PFSK-1 (cell line): ENCODE data around the gene IQCM.

Source experiments
- FOXP2 ChIP-seq: optimal IDR thresholded peaks from 2 replicates; pipeline ENCODE3; 2011; ENCODE audit warnings: borderline replicate concordance, control low read depth, inconsistent platforms; ENCODE audit not compliant: insufficient read depth; ENCODE audit errors: extremely low read length, extremely low read depth
- POLR2AphosphoS5 ChIP-seq: IDR thresholded peaks from 2 replicates; pipeline ENCODE4 v1.6.1; 2012; ENCODE audit warnings: low read depth, mild to moderate bottlenecking, control low read depth, low read length, moderate library complexity
- SIN3A ChIP-seq: IDR thresholded peaks from 2 replicates; pipeline ENCODE4 v1.6.1; 2012; ENCODE audit warnings: mild to moderate bottlenecking, low read length, moderate library complexity, borderline replicate concordance; ENCODE audit not compliant: insufficient read depth
- TAF1 ChIP-seq: IDR thresholded peaks from 2 replicates; pipeline ENCODE4 v1.6.1; 2012; ENCODE audit warnings: low read length, control low read depth, borderline replicate concordance; ENCODE audit not compliant: insufficient read depth
- TF ChIP-seq, protein P1 (sequence below), 2 experiments: IDR thresholded peaks; 2 replicates each; pipeline versions ENCODE4 v1.6.1 to v1.8.0; 2011 to 2012; ENCODE audit warnings: low read depth in 2 of 2, low read length in 2 of 2, control low read depth in 1 of 2, inconsistent platforms in 1 of 2, mild to moderate bottlenecking in 1 of 2, moderate library complexity in 1 of 2; ENCODE audit not compliant: insufficient read depth in 1 of 2

The IQCM gene

GRCh38 chr4:149823769-149824221 is 8.2 kb upstream of the IQCM start:
- TF ChIP-seq SIN3A (no peak), TAF1 (no peak), POLR2AphosphoS5 (no peak), FOXP2 (no peak)
- TF ChIP-seq, protein P1, sequence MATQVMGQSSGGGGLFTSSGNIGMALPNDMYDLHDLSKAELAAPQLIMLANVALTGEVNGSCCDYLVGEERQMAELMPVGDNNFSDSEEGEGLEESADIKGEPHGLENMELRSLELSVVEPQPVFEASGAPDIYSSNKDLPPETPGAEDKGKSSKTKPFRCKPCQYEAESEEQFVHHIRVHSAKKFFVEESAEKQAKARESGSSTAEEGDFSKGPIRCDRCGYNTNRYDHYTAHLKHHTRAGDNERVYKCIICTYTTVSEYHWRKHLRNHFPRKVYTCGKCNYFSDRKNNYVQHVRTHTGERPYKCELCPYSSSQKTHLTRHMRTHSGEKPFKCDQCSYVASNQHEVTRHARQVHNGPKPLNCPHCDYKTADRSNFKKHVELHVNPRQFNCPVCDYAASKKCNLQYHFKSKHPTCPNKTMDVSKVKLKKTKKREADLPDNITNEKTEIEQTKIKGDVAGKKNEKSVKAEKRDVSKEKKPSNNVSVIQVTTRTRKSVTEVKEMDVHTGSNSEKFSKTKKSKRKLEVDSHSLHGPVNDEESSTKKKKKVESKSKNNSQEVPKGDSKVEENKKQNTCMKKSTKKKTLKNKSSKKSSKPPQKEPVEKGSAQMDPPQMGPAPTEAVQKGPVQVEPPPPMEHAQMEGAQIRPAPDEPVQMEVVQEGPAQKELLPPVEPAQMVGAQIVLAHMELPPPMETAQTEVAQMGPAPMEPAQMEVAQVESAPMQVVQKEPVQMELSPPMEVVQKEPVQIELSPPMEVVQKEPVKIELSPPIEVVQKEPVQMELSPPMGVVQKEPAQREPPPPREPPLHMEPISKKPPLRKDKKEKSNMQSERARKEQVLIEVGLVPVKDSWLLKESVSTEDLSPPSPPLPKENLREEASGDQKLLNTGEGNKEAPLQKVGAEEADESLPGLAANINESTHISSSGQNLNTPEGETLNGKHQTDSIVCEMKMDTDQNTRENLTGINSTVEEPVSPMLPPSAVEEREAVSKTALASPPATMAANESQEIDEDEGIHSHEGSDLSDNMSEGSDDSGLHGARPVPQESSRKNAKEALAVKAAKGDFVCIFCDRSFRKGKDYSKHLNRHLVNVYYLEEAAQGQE (IDR thresholded peaks at IDR 0.05; ENCODE audit: insufficient read depth in 1 of 2, low read depth in 2 of 2, low read length in 2 of 2): no peak

DNA sequence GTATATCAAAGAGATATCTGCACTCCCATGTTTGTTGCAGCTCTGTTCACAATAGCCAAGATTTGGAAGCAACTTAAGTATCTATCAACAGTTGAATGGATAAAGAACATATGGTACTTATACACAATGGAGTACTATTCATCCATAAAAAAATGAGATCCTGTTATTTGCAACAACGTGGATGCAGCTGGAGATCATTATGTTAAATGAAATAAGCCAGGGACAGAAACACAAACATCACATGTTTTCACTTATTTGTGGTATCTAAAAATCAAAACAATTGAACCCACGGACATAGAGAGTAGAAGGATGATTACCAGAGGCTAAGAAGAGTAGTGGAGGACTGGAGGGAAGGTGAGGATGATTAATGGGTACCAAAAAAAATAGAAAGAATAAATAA is 14.2 kb downstream of the IQCM start:
- TF ChIP-seq POLR2AphosphoS5: no peak
- TF ChIP-seq FOXP2: no peak
- TF ChIP-seq TAF1: no peak
- TF ChIP-seq, protein P1 (IDR thresholded peaks at IDR 0.05; ENCODE audit: insufficient read depth in 1 of 2, low read depth in 2 of 2, low read length in 2 of 2): no peak
- TF ChIP-seq SIN3A: no peak

DNA sequence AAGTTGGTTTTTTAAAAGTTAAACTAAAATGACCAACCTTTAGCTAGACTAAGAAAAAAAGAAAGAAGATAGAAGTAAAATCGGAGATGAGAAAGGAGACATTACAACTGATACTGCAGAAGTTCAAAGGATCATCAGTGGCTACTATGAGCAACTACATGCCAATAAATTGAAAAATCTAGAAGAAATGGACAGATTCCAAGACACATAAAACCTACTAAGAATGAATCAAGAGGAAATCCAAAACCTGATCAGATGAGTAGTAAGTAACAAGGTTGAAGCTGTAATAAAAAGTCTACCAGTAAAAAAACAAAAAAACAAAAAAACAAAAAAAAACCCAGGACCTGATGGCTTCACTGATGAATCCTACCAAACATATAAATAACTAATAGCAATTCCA is 16.1 kb downstream of the IQCM start:
- TF ChIP-seq TAF1 (no peak), SIN3A (no peak), POLR2AphosphoS5 (no peak), FOXP2 (no peak)
- TF ChIP-seq, protein P1 (IDR thresholded peaks at IDR 0.05; ENCODE audit: insufficient read depth in 1 of 2, low read depth in 2 of 2, low read length in 2 of 2): no peak

GRCh38 chr4:149796381-149796780 is 19.3 kb downstream of the IQCM start:
- TF ChIP-seq POLR2AphosphoS5 (no peak), SIN3A (no peak), FOXP2 (no peak), TAF1 (no peak)
- TF ChIP-seq, protein P1 (IDR thresholded peaks at IDR 0.05; ENCODE audit: insufficient read depth in 1 of 2, low read depth in 2 of 2, low read length in 2 of 2): no peak

GRCh38 chr4:149795256-149795655 is 20.4 kb downstream of the IQCM start:
- no peak for TF ChIP-seq SIN3A
- TF ChIP-seq FOXP2: no peak
- TF ChIP-seq TAF1: no peak
- no peak for TF ChIP-seq POLR2AphosphoS5
- TF ChIP-seq, protein P1 (IDR thresholded peaks at IDR 0.05; ENCODE audit: insufficient read depth in 1 of 2, low read depth in 2 of 2, low read length in 2 of 2): no peak
